BLaER1 treated with 17β-estradiol and CSF1 and Interleukin-3, amounts not matched to agents 10 nM and 100 nM (cell line): Measurements from ENCODE around the gene TNFAIP8L1.
"Not testable (repeated sequence)": the region's sequence is repeated elsewhere in the genome, so short reads cannot be mapped to it uniquely, and the experiment has no call there.

Experiments
- H3K27ac ChIP-seq, 11 experiments: shearing (Covaris generic); formaldehyde crosslinking; 2 replicates each; pipeline ENCODE4 v1.8.1; 2022
- H3K27me3 ChIP-seq, 11 experiments: shearing (Covaris generic); formaldehyde crosslinking; 2 replicates each; pipeline ENCODE4 v1.8.1; 2022
- H3K36me3 ChIP-seq, 11 experiments: shearing (Covaris generic); formaldehyde crosslinking; 2 replicates each; pipeline ENCODE4 v1.8.1; 2022
- H3K4me1 ChIP-seq, 10 experiments: shearing (Covaris generic); formaldehyde crosslinking; 2 replicates each; pipeline ENCODE4 v1.8.1; 2022
- H3K4me2 ChIP-seq, 11 experiments: shearing (Covaris generic); formaldehyde crosslinking; 2 replicates each; pipeline ENCODE4 v1.8.1; 2022
- H3K4me3 ChIP-seq, 10 experiments: shearing (Covaris generic); formaldehyde crosslinking; 2 replicates each; pipeline ENCODE4 v1.8.1; 2022
- H3K9ac ChIP-seq, 11 experiments: shearing (Covaris generic); formaldehyde crosslinking; 2 replicates each; pipeline ENCODE4 v1.8.1; 2022
- H3K9me3 ChIP-seq, 11 experiments: shearing (Covaris generic); formaldehyde crosslinking; replicated peaks in 1 of 11; 2 replicates each; pipeline ENCODE4 v1.8.1; 2022
- H4K20me1 ChIP-seq, 11 experiments: shearing (Covaris generic); formaldehyde crosslinking; 2 replicates each; pipeline ENCODE4 v1.8.1; 2022
- Cebpa-rat ChIP-seq, 11 experiments: shearing (Covaris generic); IDR thresholded peaks; 2 replicates each; pipeline ENCODE4 v1.8.1; 2022

TNFAIP8L1 gene

DNA sequence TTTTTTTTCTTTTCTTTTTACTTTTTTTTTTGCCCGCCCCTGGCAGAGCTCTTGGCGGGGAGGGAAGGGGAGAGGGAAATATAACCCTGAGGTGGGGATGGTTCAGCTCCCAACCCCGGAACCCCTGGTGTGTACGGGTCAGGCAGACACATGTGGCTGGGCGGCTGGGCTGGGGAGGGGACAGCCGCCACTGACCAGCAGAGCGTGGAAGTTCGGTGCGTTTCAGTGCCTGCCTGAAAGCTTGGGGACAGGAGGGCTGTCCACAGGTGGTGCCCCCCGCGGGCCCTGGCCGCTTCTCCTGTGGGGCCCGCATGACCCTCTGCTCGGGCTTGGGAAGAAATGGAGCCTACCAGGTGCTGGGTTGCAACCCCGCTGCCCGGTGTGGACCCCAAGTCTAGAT is 36.0 kb downstream of the TNFAIP8L1 start:
- H4K20me1 ChIP-seq: peaks cover 0 to 42% (median 0%) of the 10 kb centered on the region in 11 experiments; a peak in 10 of 22 replicates
- H3K27me3 ChIP-seq: no peaks in the 10 kb centered on the region
- H3K4me3 ChIP-seq: no peak overlapping the region
- H3K9me3 ChIP-seq: no peaks in the 10 kb centered on the region
- H3K4me1 ChIP-seq: peaks cover 0 to 11% (median 4%) of the 10 kb centered on the region in 10 experiments; a peak in 8 of 20 replicates
- H3K4me2 ChIP-seq: no peak overlapping the region
- TF ChIP-seq Cebpa-rat (IDR thresholded peaks at IDR 0.05): no peak
- H3K9ac ChIP-seq: no peak overlapping the region
- peaks cover 36 to 57% (median 48%) of the 10 kb centered on the region in 11 experiments for H3K36me3 ChIP-seq
- no peak overlapping the region for H3K27ac ChIP-seq

DNA sequence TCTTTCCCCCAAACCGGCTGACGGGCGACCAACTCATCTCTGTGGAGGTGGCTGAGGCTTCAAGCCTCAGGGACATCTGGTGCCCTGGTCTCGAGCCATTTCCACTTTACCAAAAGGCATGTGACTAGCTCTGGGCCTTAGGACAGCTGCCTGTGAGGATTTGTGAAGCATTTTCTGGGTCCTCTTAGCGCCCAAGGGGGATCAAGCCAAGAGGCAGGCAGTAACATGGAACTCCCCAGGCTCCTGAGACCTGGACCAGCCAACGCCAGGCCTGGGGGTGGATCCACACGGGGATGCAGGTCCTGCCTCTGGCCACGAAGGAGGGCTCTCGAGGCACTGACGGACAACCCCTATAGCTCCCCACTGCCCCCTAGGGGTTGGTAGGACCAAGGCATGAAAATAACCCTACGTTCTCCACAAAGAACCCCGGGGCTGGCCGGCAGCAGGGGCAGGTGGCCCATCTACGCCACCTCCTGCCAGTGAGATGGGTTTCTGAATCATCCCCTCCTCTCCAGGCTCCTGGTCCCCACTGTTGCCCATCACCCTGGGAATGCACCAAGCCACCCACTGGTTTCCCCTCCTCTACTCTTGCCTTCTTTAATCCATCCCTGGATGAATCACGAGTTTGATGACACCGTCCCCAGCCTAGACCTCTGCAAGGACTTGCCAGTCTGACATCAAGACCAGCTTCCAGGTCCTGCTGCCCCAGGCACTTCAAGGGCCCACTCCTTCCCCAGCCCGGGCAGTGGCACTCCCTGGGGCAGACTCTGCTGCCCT is 37.8 kb downstream of the TNFAIP8L1 start:
- Histone ChIP-seq H4K20me1 (peaks cover 0 to 44% (median 0%) of the 10 kb centered on the region in 11 experiments; a peak in 10 of 22 replicates), H3K9me3 (no peaks in the 10 kb centered on the region), H3K4me2 (no peak overlapping the region), H3K4me1 (peaks cover 0 to 5% (median 0%) of the 10 kb centered on the region in 10 experiments; a peak in 1 of 20 replicates), H3K36me3 (peaks cover 51 to 75% (median 65%) of the 10 kb centered on the region in 11 experiments), H3K9ac (no peak overlapping the region), H3K27ac (no peak overlapping the region), H3K27me3 (no peaks in the 10 kb centered on the region), H3K4me3 (no peak overlapping the region)
- no peak for TF ChIP-seq Cebpa-rat (IDR thresholded peaks at IDR 0.05)

DNA sequence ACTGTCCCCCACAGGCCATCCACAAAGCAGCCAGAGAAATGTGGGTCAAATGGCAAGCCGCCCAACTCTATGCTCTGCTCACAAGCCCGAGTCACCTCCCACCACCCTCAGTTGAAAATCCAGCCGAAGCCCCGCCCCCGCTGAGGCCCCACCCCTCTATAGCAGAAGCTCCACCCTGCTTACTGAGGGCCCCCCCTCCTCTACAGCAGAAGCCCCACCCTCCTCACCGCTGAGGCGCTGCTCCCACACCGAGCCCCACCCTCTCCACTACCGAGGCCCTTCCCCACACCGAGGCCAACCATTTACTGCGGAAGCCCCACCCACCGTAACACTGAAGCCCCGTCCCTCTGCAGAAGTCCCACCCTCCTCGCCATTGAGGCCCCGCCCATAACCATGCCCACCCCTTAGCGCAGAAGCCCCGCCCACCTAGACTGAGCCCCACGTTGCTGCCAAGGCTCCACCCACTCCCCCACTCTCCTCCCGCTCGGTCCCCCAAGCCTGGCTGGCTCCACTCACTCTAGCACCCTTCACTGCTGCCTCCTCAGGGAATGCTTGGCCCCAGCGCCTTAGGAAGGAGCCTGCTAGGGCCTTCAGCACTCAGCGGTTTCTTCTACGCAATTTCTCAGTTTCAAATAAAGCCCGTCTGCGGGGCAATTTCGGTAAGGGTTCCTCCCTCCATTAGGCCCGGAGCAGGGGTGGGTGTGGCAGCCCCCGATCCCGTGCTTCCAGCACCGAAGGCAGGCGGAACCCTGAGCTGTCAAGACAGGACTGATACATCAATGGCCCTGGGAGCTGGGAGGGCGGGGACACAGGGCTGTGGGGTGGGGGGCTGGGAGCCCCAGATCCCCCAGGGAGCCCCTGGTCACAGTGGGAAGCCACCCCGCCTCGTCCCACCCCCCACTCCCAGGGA is 39.8 kb downstream of the TNFAIP8L1 start:
- no peak for TF ChIP-seq Cebpa-rat (IDR thresholded peaks at IDR 0.05)
- Histone ChIP-seq H3K9ac (no peak overlapping the region), H3K4me1 (peaks cover 0 to 5% (median 0%) of the 10 kb centered on the region in 10 experiments; a peak in 1 of 20 replicates), H3K36me3 (peaks cover 70 to 95% (median 85%) of the 10 kb centered on the region in 11 experiments), H3K27ac (no peak overlapping the region), H3K9me3 (no peaks in the 10 kb centered on the region), H3K4me2 (no peak overlapping the region), H4K20me1 (peaks cover 0 to 63% (median 0%) of the 10 kb centered on the region in 11 experiments; a peak in 10 of 22 replicates), H3K4me3 (no peak overlapping the region), H3K27me3 (no peaks in the 10 kb centered on the region)

DNA sequence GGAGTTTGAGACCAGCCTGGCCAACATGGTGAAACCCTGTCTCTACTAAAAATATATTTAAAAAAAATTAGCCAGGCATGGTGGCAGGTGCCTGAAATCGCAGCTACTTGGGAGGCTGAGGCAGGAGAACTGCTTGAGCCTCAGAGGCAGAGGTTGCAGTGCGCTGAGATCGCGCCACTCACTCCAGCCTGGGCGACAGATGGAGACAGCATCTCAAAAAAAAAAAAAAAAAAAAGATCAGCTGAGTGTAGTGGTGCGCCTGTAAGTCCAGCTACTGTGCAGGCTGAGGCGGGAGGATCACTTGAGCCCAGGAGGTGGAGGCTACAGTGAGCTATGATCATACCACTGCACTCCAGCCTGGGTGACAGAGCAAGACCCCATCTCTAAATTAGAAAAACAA is 40.7 kb downstream of the TNFAIP8L1 start:
- not testable (repeated sequence) for H3K27ac ChIP-seq, H3K9ac ChIP-seq
- peaks cover 72 to 96% (median 91%) of the 10 kb centered on the region in 11 experiments for H3K36me3 ChIP-seq

GRCh38 chr19:4682417-4683200 is 43.3 kb downstream of the TNFAIP8L1 start:
- no peaks in the 10 kb centered on the region for H3K9me3 ChIP-seq
- no peak overlapping the region for H3K9ac ChIP-seq
- H3K4me2 ChIP-seq: no peak overlapping the region
- H3K27ac ChIP-seq: no peak overlapping the region
- H3K36me3 ChIP-seq: peaks cover 64 to 97% (median 94%) of the 10 kb centered on the region in 11 experiments
- H3K4me3 ChIP-seq: no peak overlapping the region
- H3K4me1 ChIP-seq: peaks cover 10 to 14% (median 13%) of the 10 kb centered on the region in 10 experiments
- TF ChIP-seq Cebpa-rat (IDR thresholded peaks at IDR 0.05): no peak
- peaks cover 0 to 65% (median 10%) of the 10 kb centered on the region in 11 experiments; a peak in 12 of 22 replicates for H4K20me1 ChIP-seq
- no peaks in the 10 kb centered on the region for H3K27me3 ChIP-seq

More for the DNA sequence above, 40.7 kb downstream of the TNFAIP8L1 start:
- H3K9me3 ChIP-seq, H3K4me3 ChIP-seq, H3K4me1 ChIP-seq, H3K27me3 ChIP-seq, H3K4me2 ChIP-seq: not testable (repeated sequence)
- peaks cover 0 to 67% (median 0%) of the 10 kb centered on the region in 11 experiments; a peak in 10 of 22 replicates for H4K20me1 ChIP-seq

GRCh38 chr19:4684312-4685095 is 45.2 kb downstream of the TNFAIP8L1 start:
- Histone ChIP-seq H3K27ac (no peak overlapping the region), H3K36me3 (peaks cover 69 to 99% (median 94%) of the 10 kb centered on the region in 11 experiments), H3K9ac (no peak overlapping the region), H4K20me1 (peaks cover 0 to 74% (median 11%) of the 10 kb centered on the region in 11 experiments; a peak in 11 of 22 replicates), H3K4me2 (no peak overlapping the region), H3K9me3 (no peaks in the 10 kb centered on the region), H3K4me1 (peaks cover 11 to 21% (median 16%) of the 10 kb centered on the region in 10 experiments), H3K4me3 (no peak overlapping the region), H3K27me3 (no peaks in the 10 kb centered on the region)
- TF ChIP-seq Cebpa-rat (IDR thresholded peaks at IDR 0.05): no peak

DNA sequence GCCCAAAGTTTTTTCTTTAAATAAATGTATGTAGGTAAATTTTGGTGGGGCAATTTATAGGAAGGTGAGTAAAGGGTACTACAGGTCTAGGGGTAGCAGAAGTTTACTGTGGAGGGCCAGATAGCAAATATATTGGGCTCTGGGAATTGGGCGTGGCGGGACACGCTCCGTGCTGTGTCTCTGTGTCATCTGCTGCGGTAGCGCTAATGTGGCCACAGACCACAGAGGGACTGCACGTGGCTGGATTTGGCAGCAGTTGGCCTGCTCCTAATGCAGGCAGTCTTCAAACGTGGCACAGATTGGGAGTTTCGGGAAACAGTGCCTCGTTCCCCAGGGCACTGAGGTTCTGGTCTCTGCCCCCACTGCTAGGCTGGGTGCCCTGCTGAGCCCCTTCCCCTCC is 47.4 kb downstream of the TNFAIP8L1 start:
- H3K9me3 ChIP-seq: no peaks in the 10 kb centered on the region
- no peaks in the 10 kb centered on the region for H3K27me3 ChIP-seq
- H4K20me1 ChIP-seq: peaks cover 0 to 76% (median 12%) of the 10 kb centered on the region in 11 experiments; a peak in 12 of 22 replicates
- TF ChIP-seq Cebpa-rat (IDR thresholded peaks at IDR 0.05): no peak
- peaks cover 16 to 33% (median 29%) of the 10 kb centered on the region in 10 experiments for H3K4me1 ChIP-seq
- peak overlapping the region; percentile 41 to 70 (median 59) for H3K4me2 ChIP-seq
- H3K4me3 ChIP-seq: no peak overlapping the region
- peak overlapping the region in 9 of 11 experiments; percentile 7 to 62 (median 33); a peak in 10 of 22 replicates for H3K9ac ChIP-seq
- 0 out of 22 replicates have a peak overlapping the region, but pooled peaks of 2 of the 11 experiments have one; percentile 10 to 17 for H3K27ac ChIP-seq
- H3K36me3 ChIP-seq: peaks cover 68 to 98% (median 92%) of the 10 kb centered on the region in 11 experiments
